ENCODE data around the gene TOX3. TPM values are rescaled to one million over a fixed set of nuclear protein-coding genes. Genes with fewer than 3 reads are reported as not detected.

Gene TOX3
- total RNA-seq, 1 donor from 2014 or later = under 0.01 TPM

GRCh38 chr16:52543654-52544053, 3.3 kb downstream of the TOX3 start:
- Histone ChIP-seq H3K4me3 (ENCODE audit: low read depth, low read length) (no peak overlapping the region), H3K27me3 (ENCODE audit: control insufficient read depth, insufficient read depth, low read length) (peaks cover 27% of the 10 kb centered on the region), H3K36me3 (ENCODE audit: control insufficient read depth, insufficient read depth, low read length) (no peaks in the 10 kb centered on the region)
- no peak for DNase-seq (ENCODE audit: low read depth)
- no peak for TF ChIP-seq CTCF (IDR thresholded peaks at IDR 0.05; ENCODE audit: insufficient read depth, low read length, severe bottlenecking)
- FAIRE-seq = no peak

DNA sequence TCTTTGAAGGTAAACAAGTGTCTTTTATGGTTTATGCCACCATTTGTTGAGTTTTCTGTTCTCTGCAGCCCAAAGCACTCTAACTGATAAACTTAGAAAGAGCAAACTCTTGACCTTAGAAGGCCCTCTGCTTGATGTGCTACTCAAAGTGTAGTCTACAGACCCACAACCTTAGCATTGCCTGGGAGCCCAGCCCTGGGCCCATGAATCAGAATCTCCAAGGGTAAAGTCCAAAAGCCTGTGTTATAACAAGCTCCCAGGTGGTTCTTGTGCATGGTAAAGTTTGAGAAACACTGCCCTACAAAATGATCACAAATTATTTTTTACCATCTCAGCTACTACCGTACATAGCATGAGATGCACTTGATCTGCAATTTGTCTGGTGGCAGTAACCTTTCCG, 6.0 kb downstream of the TOX3 start:
- H3K36me3 ChIP-seq (ENCODE audit: control insufficient read depth, insufficient read depth, low read length) = no peaks in the 10 kb centered on the region
- DNase-seq (ENCODE audit: low read depth) = no peak
- no peak for FAIRE-seq
- peaks cover 14% of the 10 kb centered on the region for H3K27me3 ChIP-seq (ENCODE audit: control insufficient read depth, insufficient read depth, low read length)
- no peak overlapping the region for H3K4me3 ChIP-seq (ENCODE audit: low read depth, low read length)
- no peak for TF ChIP-seq CTCF (IDR thresholded peaks at IDR 0.05; ENCODE audit: insufficient read depth, low read length, severe bottlenecking)

DNA sequence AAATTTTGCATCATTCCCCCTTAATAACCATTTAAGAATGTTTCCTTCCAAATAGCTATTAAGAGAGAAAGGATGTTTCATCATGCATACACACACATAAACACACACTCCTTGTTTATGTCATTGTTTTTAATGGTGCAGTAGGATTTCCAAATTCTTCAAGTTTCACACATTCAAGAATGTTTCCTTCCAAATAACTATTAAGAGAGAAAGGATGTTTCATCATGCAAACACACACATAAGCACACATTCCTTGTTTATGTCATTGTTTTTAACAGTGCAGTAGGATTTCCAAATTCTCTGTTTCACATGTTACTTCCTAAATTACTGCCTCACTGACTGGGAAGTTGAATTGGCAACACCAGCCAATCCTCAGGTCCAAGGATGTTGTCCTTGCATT, 7.8 kb downstream of the TOX3 start:
- Histone ChIP-seq H3K27me3 (ENCODE audit: control insufficient read depth, insufficient read depth, low read length) (no peaks in the 10 kb centered on the region), H3K36me3 (ENCODE audit: control insufficient read depth, insufficient read depth, low read length) (no peaks in the 10 kb centered on the region), H3K4me3 (ENCODE audit: low read depth, low read length) (no peak overlapping the region)
- FAIRE-seq (no peak), DNase-seq (ENCODE audit: low read depth) (no peak)
- no peak for TF ChIP-seq CTCF (IDR thresholded peaks at IDR 0.05; ENCODE audit: insufficient read depth, low read length, severe bottlenecking)

DNA sequence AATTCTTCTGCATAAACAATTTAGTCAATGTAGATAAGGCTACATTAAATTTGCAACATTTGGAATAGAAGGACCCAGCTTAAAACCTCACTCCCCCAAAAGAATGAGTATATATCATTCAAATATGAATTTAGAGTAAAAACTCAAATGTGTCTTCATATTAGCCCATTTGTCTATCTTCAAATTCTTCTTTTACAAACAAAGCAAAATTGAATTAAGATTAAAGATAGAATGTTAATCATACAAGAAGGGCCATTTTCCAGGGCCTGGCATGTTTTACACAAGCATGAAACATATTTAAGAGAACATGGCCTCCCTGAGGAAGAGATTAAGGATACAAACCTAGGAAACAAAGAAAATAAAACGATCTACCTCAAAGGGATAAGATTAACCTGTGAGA, 8.4 kb downstream of the TOX3 start:
- no peak for TF ChIP-seq CTCF (IDR thresholded peaks at IDR 0.05; ENCODE audit: insufficient read depth, low read length, severe bottlenecking)
- no peak for DNase-seq (ENCODE audit: low read depth)

DNA sequence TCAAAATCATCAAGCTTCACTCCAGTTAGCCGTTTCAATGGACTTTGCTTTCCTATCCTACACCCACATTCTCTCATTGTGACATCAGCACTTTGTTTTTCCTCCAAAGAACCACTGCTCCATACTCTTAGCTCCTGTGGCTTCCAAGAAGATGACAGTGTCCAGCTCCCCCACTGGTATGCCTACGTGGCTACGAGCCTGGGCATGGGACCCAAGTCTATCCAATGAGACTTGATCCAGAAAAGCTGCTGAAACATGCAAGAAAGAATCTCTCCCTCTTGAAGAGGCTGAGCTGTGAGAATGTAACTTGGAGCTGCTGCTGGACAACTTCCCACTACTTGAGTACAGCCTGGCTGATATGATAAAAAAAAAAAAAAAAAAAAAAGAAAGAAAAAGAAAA, 9.4 kb downstream of the TOX3 start:
- no peaks in the 10 kb centered on the region for H3K27me3 ChIP-seq (ENCODE audit: control insufficient read depth, insufficient read depth, low read length)
- H3K4me3 ChIP-seq (ENCODE audit: low read depth, low read length) = no peak overlapping the region
- TF ChIP-seq CTCF (IDR thresholded peaks at IDR 0.05; ENCODE audit: insufficient read depth, low read length, severe bottlenecking) = no peak
- FAIRE-seq = no peak
- no peaks in the 10 kb centered on the region for H3K36me3 ChIP-seq (ENCODE audit: control insufficient read depth, insufficient read depth, low read length)
- DNase-seq (ENCODE audit: low read depth) = peak; percentile 48

More for the DNA sequence above, 8.4 kb downstream of the TOX3 start:
- Histone ChIP-seq H3K36me3 (ENCODE audit: control insufficient read depth, insufficient read depth, low read length) (no peaks in the 10 kb centered on the region), H3K4me3 (ENCODE audit: low read depth, low read length) (no peak overlapping the region), H3K27me3 (ENCODE audit: control insufficient read depth, insufficient read depth, low read length) (no peaks in the 10 kb centered on the region)
- FAIRE-seq = no peak

- Histone ChIP-seq H3K27me3 (ENCODE audit: control insufficient read depth, insufficient read depth, low read length) (no peaks in the 10 kb centered on the region), H3K36me3 (ENCODE audit: control insufficient read depth, insufficient read depth, low read length) (no peaks in the 10 kb centered on the region), H3K4me3 (ENCODE audit: low read depth, low read length) (no peak overlapping the region)
- no peak for TF ChIP-seq CTCF (IDR thresholded peaks at IDR 0.05; ENCODE audit: insufficient read depth, low read length, severe bottlenecking)
- DNase-seq (ENCODE audit: low read depth) (no peak), FAIRE-seq (no peak)
Observed at GRCh38 chr16:52535076-52535475, 11.9 kb downstream of the TOX3 start.
